ENCODE data around the gene GTF2H4. TPM values are rescaled to one million over a fixed set of nuclear protein-coding genes. Genes with fewer than 3 reads are reported as not detected.

GTF2H4 gene
- total RNA-seq, 1 donor from 2014 or later: 37.1 TPM

DNA sequence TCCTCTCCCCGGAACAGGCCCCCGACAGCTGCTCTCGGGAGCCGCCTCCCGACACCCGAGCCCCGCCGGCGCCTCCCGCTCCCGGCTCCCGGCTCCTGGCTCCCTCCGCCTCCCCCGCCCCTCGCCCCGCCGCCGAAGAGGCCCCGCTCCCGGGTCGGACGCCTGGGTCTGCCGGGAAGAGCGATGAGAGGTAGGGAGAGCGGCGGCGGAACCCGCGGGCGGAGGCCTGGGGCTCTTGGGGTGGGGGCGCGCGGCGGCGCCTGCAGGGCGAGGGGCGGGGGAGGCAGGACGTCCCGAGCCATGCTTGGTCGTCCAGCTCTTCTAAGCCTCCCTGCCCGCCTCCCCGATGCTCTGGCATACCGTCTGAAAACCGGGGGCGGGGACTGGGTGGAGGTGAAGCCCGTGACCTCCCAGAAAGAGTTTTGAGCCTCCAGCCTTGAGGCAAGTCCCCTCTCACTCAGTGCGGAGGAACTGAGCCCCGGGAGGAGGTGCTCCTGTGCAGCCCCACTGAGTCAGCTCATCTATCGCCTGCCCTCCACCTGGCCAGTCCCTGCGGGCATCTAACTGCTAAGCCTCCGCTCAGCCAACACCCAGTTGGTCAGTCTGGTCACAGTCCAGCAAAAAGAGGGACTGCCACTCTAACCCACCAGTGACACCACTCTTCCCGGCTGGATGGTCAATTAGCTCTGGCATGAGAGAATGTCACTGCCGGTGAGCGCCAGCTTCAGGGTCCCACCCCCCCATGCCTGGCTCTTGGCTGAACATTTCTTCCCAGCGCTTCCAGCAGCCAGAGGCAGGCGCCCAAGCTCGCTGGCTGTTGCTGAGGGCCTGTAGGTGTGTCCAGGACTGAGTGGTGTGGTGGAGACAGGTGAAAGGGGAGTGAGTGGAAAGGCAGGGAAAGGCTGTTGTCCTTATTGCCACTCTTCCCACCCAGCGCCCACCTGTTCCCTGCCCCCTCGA lies 23.2 kb upstream of the GTF2H4 start:
- DNase-seq: no peak
- H3K4me3 ChIP-seq: peak overlapping the region; percentile 62
- no peaks in the 10 kb centered on the region for H3K9me3 ChIP-seq
- TF ChIP-seq, protein P1, sequence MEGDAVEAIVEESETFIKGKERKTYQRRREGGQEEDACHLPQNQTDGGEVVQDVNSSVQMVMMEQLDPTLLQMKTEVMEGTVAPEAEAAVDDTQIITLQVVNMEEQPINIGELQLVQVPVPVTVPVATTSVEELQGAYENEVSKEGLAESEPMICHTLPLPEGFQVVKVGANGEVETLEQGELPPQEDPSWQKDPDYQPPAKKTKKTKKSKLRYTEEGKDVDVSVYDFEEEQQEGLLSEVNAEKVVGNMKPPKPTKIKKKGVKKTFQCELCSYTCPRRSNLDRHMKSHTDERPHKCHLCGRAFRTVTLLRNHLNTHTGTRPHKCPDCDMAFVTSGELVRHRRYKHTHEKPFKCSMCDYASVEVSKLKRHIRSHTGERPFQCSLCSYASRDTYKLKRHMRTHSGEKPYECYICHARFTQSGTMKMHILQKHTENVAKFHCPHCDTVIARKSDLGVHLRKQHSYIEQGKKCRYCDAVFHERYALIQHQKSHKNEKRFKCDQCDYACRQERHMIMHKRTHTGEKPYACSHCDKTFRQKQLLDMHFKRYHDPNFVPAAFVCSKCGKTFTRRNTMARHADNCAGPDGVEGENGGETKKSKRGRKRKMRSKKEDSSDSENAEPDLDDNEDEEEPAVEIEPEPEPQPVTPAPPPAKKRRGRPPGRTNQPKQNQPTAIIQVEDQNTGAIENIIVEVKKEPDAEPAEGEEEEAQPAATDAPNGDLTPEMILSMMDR (IDR thresholded peaks at IDR 0.05): no peak
- peaks cover 40% of the 10 kb centered on the region for H3K4me1 ChIP-seq
- ATAC-seq: peak; percentile 44 to 46
- peaks cover 10% of the 10 kb centered on the region for H3K36me3 ChIP-seq
- peak overlapping the region; percentile 76 for H3K27ac ChIP-seq
- intact Hi-C loops (cut with DNase I): no loop called here
- H3K27me3 ChIP-seq (ENCODE audit: low read depth): no peaks in the 10 kb centered on the region

DNA sequence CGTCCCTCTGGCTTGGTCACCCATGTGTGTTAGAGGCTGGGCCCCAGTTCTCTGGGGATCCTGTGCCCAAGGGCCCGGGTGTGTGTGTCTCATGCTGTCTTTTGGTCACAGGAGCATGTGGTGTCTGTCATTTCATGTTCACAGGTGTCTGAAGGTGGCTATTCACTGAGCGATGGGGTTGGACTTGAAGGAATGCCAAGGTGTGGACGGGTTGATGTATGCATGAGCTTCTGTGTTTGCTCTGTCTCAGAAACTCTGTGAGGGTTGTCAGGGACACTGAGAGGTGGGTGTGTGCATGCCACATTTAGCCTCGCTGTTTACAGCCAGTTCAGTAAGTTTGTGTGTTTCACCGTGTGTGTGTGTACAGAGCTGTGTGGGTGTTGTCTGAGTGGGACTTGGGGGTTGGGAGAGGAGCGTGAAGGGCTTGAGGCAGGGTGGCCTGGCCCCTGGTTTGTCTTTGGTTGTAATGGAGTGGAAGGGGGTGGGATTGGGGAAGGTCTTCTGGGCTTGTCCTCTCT lies 22.5 kb upstream of the GTF2H4 start:
- H3K9me3 ChIP-seq: no peaks in the 10 kb centered on the region
- intact Hi-C loops (cut with DNase I): no loop called here
- H3K27me3 ChIP-seq (ENCODE audit: low read depth): no peaks in the 10 kb centered on the region
- peaks cover 40% of the 10 kb centered on the region for H3K4me1 ChIP-seq
- peak overlapping the region; percentile 62 for H3K4me3 ChIP-seq
- ATAC-seq (peak; percentile 65 to 68), DNase-seq (no peak)
- H3K27ac ChIP-seq: peak overlapping the region; percentile 76
- TF ChIP-seq, protein P1 (IDR thresholded peaks at IDR 0.05): no peak
- peaks cover 16% of the 10 kb centered on the region for H3K36me3 ChIP-seq

DNA sequence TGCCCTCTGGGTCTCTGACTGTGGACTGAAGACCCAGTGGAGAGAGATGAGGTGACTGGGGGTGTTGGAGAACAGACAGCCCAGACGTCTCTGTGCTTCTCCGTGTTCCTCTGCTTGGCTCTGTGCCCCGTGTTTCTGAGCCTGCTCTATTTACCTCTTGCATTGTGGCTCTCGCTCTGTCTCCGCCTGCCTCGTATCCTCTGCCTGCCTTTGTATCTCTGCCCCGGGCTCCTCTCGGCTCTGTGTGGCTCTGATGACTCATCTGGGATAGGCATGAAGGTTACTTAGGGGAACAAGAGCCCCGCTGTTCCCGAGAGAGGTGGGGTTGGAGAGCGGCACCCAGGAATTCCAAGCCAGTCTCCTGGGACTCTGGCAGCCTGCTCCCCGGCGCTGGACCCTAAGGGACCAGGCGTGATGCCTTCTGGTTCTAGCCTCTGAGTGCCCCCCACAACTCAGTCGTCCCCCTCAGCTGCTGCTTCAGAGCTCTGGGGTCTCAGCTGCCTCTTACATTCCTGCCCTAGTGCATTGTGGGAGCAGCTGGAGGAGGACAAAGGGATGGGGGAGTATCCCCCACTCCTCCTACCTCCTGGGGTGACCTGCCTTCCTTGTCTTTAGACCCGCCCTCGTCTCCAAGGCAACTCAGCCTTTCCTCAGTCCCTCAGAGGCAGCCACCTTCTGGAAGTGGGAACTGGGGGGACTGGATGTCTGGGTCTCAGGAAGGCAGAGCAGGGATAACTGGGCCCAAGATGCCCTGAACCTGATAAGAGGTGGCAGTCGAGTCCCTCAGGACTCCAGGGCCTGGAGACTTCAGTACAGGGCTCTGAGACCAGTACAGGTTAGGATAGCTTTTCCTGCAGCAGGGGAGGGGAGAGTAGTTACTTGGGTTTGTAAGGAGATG lies 21.8 kb upstream of the GTF2H4 start:
- peaks cover 22% of the 10 kb centered on the region for H3K36me3 ChIP-seq
- ATAC-seq: peak; percentile 0 to 20
- TF ChIP-seq, protein P1 (IDR thresholded peaks at IDR 0.05): no peak
- H3K27me3 ChIP-seq (ENCODE audit: low read depth): no peaks in the 10 kb centered on the region
- H3K27ac ChIP-seq: peak overlapping the region; percentile 67
- H3K4me1 ChIP-seq: peaks cover 40% of the 10 kb centered on the region
- DNase-seq: no peak
- intact Hi-C loops (cut with DNase I): no loop called here
- no peaks in the 10 kb centered on the region for H3K9me3 ChIP-seq
- H3K4me3 ChIP-seq: peak overlapping the region; percentile 62

DNA sequence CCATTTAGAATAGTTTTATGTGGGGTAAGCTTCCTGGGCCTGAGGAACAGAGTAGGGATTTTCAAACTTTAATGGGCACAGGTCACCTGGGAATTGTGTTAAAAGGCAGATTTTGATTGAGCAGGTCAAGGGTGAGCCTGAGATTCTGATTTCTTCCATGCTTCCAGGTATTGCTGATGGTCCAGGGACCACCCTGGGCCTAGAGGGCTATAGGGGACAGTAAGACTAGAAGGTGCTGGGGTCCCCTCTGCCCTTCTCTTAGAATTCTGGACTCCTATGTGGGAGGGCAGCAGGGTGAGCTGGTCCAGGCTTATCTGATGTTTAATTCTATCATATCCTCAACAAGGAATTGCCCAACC lies 21.1 kb upstream of the GTF2H4 start:
- Histone ChIP-seq H3K27me3 (ENCODE audit: low read depth) (no peaks in the 10 kb centered on the region), H3K36me3 (peaks cover 22% of the 10 kb centered on the region), H3K4me1 (peaks cover 40% of the 10 kb centered on the region), H3K9me3 (no peaks in the 10 kb centered on the region), H3K4me3 (no peak overlapping the region), H3K27ac (no peak overlapping the region)
- DNase-seq: no peak
- TF ChIP-seq, protein P1 (IDR thresholded peaks at IDR 0.05): no peak
- ATAC-seq: no peak
- intact Hi-C loops (cut with DNase I): no loop called here

Data from lower lobe of right lung (tissue), 2 donors.